HFF-Myc (cell line): ENCODE results near the gene VWA3B.

Experiments used
- DNase-seq: peaks from one replicate; pipeline ENCODE4 v3.0.0-alpha.2; 2011; ENCODE audit warnings: low read depth; ENCODE audit errors: extremely low read depth
- H3K4me3 ChIP-seq: replicated peaks from 2 replicates; pipeline ENCODE4 v1.5.1; 2011; ENCODE audit warnings: low read depth, mild to moderate bottlenecking, control low read depth, low read length
- TF ChIP-seq, protein P1 (sequence below): IDR thresholded peaks from 2 replicates; pipeline ENCODE4 v1.5.1; 2012; ENCODE audit warnings: mild to moderate bottlenecking, low read depth, low read length, control low read depth; ENCODE audit errors: missing control alignments

Gene VWA3B

DNA sequence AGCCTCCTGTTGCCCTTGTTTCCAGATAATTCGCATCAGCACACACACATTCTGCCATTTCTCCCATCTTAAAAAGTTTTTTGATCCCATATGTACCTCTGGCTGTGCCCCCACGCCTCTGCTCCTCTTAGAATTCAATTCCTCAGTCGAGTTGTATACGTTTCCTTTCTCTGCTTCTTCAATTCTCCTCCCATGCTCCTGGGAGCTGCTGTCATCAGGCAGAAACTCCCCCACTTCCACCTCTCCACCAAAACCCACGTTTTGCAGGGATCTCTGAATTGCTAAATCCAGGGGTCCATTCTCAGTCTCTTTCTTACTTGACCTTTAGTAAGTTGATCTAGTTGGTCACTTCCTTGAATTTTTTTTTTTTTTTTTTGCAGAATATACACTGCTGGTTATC is 98.8 kb downstream of the VWA3B start:
- DNase-seq: no peak
- H3K4me3 ChIP-seq: no peak overlapping the region
- TF ChIP-seq, protein P1, sequence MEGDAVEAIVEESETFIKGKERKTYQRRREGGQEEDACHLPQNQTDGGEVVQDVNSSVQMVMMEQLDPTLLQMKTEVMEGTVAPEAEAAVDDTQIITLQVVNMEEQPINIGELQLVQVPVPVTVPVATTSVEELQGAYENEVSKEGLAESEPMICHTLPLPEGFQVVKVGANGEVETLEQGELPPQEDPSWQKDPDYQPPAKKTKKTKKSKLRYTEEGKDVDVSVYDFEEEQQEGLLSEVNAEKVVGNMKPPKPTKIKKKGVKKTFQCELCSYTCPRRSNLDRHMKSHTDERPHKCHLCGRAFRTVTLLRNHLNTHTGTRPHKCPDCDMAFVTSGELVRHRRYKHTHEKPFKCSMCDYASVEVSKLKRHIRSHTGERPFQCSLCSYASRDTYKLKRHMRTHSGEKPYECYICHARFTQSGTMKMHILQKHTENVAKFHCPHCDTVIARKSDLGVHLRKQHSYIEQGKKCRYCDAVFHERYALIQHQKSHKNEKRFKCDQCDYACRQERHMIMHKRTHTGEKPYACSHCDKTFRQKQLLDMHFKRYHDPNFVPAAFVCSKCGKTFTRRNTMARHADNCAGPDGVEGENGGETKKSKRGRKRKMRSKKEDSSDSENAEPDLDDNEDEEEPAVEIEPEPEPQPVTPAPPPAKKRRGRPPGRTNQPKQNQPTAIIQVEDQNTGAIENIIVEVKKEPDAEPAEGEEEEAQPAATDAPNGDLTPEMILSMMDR: no peak

DNA sequence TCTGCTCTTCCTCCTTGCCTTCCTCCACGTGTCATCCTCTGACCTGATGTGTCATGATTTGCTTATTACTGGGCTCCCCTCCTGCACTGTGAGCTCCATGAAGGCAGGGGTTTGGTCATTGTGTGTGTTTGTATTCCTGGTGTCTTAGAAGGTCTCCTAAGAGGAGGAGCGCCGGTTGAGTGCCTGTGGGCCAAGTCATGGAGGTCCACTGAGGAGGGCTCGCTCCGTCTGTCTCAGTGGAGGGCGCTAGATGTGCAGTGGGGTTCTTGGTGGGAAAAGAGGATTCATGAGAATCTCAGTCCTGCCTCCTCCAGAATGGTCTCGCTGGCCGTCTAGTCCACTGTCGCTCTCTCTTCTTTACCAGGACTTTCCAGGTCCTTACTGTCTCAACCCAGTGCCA is 100.2 kb downstream of the VWA3B start:
- H3K4me3 ChIP-seq: no peak overlapping the region
- TF ChIP-seq, protein P1: no peak
- DNase-seq: no peak

- no peak overlapping the region for H3K4me3 ChIP-seq
- DNase-seq: no peak
- TF ChIP-seq, protein P1: no peak
Observed at GRCh38 chr2:98188351-98189046, 101.5 kb downstream of the VWA3B start.

DNA sequence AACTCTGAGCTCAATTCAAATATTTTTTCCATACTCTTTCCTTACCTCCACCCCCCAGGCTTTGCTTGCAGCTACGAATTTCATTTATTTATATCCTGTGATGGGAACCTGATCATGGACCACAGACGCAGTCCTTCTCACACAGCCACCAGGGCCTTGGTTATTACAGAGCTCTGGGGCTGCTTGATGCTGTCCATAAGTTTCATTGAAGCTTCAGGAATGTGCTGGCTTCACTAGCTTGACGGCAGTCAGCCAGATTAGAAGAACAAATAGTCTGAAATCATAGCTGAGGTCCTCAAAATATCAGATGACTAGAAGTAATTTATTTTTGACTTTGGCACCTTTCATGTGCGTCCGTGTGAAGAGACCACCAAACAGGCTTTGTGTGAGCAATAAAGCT is 104.9 kb downstream of the VWA3B start:
- TF ChIP-seq, protein P1: no peak
- DNase-seq: no peak
- H3K4me3 ChIP-seq: no peak overlapping the region

DNA sequence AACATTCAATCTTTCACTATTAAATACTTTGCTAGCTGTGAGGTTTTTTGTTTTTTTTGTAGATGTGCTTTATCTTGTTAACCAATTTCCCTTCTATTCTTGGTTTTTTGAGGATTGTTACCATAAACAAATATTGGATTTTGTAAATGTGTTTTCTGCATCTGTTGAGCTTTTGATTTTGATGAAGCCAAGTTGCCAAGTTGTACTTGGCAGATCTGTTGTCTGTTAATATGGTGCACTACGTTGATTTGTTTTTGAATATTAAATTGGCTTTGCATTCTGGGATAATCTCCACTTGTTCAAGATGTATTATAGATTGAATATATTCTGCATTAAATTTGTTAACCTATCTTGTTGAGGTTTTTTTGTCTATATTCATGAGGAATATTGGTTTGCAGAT is 114.6 kb downstream of the VWA3B start:
- DNase-seq: no peak
- TF ChIP-seq, protein P1: no peak
- H3K4me3 ChIP-seq: no peak overlapping the region

DNA sequence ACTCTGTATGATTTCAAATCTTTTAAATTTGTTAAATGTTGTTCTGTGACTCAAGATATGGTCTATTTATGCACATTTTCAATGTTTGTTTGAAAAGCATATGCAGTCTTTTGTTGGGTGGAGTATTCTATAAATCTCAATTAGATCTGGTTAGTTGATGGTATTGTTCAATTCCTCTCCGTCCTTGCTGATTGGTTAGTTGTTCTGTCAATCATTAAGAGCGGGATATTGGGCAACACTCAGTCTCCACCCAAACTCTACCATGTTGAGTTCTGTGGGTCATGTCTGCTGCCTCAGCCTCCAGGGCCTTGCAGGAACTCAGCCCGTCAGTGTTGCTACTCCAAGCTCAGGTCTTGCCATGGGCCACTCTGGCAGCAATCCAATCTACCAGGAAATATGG is 118.9 kb downstream of the VWA3B start:
- DNase-seq: no peak
- no peak overlapping the region for H3K4me3 ChIP-seq
- TF ChIP-seq, protein P1: no peak
